Putamen (tissue), 1 donor: ENCODE measurements around the gene SLN.

Experiments used
- DNase-seq: peaks from one replicate; pipeline ENCODE4 v3.0.0-alpha.2; 2016; ENCODE audit warnings: low spot score

The SLN gene

DNA sequence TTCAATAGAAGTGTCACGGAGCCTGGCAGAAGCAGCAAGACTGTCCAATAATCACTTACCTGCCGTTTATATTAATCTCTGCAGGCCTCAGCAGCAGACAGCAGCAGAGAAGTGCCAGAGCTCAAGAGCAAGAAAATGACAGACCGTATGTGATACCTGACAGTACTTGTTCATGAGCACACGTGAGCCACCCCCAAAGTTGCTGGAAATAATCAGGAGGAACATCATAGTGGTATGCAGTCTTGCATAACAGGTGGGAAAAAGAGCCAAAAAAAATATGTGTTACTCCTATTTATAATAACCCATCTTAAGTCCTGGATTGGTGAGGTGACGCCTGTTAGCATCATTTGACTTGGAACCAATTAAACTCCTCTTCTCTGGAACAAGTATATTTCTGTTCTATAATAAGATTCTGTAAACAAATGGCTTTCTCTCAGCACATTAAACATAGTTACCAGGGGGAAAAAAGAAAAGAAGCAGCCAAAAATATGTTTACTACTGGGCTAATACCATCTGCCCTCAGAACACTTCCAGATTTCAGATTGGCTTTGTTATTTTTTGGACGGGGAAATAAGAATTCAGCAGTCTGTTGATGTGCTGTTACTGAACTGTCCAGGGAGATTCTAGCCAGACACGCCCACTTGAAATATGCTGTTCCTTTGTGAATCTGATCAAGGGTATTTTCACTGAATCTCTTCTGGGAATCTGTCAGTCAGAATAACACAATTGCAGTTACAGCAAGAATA lies 7.9 kb upstream of the SLN start:
- DNase-seq: no peak

- no peak for DNase-seq
Measured at GRCh38 chr11:107719073-107719472, 7.2 kb upstream of the SLN start.

GRCh38 chr11:107716884-107717532 lies 5.2 kb upstream of the SLN start:
- no peak for DNase-seq

DNA sequence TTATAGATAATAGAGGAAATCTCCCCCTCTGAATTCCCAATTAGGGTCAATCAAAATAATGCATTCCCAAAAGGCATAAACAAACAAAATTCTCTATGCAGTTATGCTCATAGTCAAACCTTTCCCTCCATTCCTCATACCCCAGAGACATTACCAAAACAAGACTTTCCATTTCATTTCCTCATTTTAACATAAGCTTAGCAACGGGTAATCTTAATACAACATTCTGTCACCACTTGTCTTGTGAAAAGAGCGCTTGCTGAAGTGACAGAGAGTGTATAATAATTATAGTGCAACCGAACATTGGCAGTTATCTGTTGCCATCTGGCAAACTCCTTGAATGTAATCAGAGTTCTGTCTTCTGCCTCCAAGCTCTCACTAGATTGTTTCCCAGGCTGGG lies 1.2 kb upstream of the SLN start:
- no peak for DNase-seq

GRCh38 chr11:107710301-107710700 lies 1.6 kb downstream of the SLN start:
- no peak for DNase-seq

- no peak for DNase-seq
Measured at GRCh38 chr11:107708792-107709191, 3.1 kb downstream of the SLN start.

DNA sequence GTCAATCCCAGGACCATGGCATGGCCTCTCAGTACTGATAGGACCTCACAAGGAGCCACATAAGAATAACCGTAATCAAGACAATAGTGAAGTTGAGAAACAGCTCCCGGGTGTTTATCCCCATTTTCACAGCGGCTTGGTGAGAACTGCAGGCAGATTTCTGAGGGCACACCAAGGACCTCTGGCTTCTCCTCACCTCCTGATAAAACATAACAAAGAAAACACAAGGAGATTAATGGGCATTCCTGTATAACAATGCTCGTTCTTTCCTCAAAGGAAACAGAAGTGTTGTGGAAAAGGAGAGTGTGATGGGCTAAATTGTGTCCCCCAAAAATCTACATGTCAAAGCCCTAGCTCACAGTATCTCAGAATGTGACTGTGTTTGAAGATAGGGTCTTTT lies 4.0 kb downstream of the SLN start:
- no peak for DNase-seq

GRCh38 chr11:107707215-107707671 lies 4.6 kb downstream of the SLN start:
- no peak for DNase-seq

DNA sequence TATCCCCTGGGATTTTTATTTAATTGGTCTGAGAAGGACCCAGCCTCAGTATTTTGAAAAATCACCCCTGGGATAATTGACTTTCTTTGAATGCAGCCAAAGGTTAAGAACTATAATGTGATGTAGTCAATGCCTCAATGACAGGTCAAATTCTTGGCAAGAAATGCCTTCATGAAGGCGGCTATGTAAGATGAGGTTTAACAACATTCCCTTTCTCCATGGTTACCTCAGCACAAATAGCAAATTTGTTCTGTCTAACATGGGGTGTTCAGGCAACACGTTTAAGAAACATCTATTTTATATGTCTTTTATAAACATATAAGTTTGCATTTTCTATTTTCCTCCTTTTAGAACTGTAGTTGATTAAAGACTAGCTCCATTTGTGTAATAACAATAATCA lies 5.3 kb downstream of the SLN start:
- DNase-seq: no peak

DNA sequence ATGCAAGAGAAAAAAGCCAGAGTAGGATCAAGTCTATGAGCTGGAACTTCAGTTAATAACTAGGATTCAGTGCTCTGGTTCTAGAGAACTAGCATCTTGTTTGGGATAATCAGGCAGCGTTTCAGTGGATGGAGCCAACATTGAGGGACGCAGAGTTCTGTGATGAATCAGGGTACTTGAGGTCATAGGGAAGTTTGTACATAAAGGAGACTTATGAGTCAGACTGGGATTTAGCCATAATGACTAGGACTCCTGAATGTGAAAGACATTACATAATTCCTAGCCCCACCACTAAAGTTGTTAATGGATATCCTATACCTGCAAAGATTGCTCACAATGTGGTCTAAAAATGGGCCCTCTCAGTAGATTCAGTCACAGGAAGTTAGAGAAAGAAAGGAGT lies 6.8 kb downstream of the SLN start:
- no peak for DNase-seq

- no peak for DNase-seq
Measured at GRCh38 chr11:107704451-107704850, 7.4 kb downstream of the SLN start.

DNA sequence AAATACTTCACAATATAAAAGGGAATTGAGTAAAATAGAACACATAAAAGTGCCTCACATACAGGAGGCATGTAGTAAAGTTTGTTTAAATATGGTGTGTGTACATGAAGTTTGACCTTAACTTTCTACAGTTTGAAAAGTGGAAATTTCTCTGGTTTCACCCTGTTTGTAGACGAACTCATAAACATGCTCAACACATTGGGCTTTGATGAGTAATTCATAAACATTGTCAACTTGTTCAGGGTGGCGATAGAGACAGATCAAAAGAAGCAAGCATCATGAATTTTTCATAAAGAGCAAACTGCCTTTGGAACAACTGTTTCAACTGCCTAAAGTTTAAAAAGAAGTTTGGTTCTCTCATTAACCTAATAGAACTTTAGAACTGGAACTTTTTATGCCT lies 9.1 kb downstream of the SLN start:
- DNase-seq: no peak

DNA sequence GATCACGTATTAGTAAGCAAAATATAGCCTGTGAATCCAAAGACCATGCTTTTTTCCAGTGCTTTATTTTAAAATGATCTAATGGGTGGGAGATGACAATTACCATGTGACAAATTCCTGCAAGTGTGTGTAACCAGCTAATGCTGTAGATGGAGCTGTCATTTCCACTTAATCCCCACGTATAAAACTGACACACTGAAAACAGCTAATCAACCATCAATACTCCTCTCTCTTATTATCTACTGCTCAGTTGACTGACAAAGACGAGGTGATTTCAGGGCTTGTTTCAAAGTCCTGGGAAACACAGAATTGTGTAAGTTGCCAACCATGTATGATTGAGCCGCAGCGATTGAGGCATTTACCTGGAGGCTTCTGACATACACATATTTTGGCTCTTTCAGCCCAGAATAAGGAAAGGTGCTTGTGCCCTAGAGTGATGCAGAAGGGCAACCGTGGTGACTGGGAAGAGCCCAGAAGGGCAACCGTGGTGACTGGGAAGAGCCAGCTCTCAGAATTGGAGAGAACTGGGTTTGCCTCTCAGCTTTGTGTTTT lies 9.7 kb downstream of the SLN start:
- DNase-seq: no peak

DNA sequence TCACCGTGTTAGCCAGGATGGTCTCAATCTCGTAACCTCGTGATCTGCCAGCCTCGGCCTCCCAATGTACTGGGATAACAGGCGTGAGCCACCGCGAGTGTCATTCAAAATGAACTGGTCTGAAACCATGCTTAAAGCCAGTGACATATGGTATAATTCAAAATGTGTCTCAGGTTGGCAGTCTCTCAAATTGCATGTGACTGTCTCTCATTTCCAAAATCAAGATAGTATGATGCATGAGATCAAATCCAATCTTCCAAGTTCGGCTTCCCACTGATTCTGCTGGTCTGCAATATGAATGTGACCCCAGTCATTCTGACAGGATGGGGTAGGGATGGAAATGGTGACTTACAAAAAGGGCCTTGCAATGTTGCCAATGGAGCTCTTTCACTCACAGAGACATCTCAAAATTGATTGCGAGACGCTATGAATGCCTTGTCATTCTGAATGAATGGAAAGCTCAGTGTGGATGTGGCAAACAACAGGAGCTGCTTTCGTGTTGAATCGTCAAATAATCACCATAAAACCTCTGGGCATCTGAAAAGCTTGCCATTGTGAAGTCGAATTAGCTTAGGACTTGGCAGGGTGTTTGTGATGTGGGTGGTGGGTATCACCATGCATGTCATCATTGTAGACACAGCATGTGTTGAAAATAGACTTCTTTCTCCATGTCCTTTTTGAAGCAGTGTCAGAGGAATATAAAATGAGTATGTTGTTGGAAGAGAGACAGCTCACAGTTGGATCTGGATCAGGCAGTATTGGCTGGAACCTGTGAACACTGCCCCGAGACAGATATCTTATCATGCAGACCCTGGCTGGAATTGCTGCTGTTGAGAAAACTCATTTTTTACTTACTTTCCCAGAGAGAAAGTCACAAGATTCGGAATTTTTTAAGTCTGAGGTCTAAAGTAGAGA lies 12.2 kb downstream of the SLN start:
- DNase-seq: no peak

GRCh38 chr11:107697291-107697690 lies 14.6 kb downstream of the SLN start:
- no peak for DNase-seq

DNA sequence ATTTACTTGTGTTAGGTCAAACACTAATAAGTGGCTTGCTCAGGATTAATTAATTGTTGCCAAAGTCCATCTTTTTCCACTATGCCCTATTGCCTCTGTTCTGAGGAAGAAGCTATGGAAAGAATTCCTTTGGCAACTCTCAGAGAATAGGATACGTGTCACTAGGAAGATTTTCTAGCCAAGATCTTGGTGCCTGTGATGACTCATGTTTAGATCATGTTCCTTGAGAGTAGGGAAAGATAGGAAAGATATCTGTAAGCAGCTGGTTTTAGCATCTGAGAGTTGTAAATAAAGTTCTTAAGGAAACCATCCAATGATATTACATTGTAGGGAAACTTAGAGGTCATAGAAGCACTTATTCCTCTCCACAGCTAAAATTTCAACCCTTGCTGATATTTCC lies 15.7 kb downstream of the SLN start:
- no peak for DNase-seq

- no peak for DNase-seq
Measured at GRCh38 chr11:107695446-107695845, 16.4 kb downstream of the SLN start.

- no peak for DNase-seq
Measured at GRCh38 chr11:107691000-107691750, 20.7 kb downstream of the SLN start.

DNA sequence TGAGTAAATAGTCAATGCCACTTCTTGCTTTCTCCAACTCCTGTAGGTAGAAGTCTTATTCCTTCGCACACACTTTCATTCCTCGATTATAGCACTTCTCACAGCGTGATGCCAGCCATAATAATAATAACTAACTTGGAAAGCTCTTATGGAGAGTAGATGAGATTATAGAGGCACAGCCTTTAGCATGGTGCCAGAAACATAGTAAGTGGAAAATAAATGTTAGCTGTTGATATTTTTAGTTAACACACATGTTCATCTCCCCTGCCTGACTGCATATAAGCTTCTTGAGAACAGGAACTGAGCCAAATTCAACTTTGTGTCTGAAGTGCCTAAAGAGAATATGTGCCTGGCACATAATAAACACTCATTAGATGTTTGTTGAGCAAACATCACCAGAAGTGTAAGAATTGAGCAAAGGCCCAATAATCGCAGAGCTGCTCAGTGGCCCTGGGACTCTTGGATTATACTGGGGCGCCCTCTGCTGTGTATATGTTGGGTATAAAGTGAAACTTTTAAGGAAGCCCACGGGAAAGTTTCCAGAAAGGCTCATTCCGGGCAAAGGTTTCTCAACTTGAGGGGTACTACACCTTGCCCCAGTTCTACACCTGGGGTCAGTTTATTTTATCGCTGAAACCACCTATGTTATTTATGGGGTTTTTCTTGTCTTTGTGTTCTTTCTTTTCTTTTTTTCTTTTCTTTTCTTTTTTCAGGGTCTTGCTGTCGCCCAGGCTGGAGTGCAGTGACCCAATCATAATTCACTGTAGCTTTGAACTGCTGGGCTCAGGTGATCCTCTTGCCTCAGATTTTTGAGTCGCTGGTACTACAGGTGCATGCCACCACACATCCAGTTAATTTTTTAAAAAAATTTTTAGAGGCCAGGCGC lies 22.3 kb downstream of the SLN start:
- peak; percentile 65 for DNase-seq

DNA sequence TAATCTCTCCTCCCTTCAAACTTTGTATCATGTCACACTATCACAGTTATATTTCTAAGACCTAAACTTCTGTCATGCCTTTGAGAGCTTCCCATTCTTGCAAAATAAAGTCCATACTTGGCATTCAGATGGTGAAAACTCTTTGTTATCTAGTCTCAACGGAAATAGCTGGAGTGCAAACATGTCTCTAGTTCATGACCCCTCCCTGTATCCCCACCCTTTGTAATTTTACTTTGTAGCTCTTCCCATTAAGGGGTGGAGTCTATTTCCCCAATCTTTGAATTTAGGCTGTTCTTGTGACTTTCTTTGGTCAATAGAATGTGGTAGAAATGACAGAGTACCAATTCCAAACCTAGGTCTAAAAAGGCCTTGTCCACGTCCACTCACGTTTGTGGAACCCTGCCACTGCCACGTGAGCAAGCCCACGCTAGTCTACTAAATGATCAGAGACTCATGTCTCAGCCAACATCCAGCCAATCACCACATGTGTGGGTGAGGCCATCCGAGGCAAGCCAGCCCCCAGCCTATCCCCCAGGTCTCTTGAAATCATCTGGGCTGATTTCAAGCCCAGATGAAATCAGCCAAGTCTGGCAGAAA lies 23.4 kb downstream of the SLN start:
- no peak for DNase-seq
